HG03097 (cell line): ENCODE data around the gene HIC1.

Source experiments
- ATAC-seq: cut with Tn5 transposase; IDR thresholded peaks from one replicate; pipeline ENCODE4 v1.9.1; 2021; ENCODE audit not compliant: unreplicated experiment, low FRiP score

HIC1 gene

DNA sequence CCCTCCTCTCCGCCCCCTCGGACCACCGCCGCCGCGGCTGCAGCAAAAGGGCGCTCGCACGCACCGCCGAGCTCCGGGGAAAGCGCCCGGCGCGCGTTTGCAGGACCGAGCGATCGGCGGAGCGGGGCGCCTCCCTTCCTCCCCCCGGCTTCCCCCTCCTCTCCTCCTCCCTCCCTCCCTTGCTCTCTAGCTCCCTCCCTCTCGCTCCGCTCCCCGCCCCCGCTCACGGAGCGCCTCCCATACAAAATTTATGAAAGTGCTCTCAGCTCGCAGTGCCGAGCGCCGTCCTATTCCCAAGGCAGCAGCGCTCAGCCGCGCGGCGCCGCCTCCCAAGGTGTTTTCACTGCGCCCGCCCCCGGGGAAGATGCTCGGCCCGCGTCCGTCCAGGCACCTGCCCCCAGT, 29.7 kb upstream of the HIC1 start, which contains the start of gene RTN4RL1:
Gene RTN4RL1 (minus strand): TSS at position 115 of the 402 bp plus-strand sequence. CDS start 469 bp downstream, outside the sequence.
- ATAC-seq = no peak

GRCh38 chr17:2025622-2026309, 29.1 kb upstream of the HIC1 start:
- ATAC-seq = no peak

DNA sequence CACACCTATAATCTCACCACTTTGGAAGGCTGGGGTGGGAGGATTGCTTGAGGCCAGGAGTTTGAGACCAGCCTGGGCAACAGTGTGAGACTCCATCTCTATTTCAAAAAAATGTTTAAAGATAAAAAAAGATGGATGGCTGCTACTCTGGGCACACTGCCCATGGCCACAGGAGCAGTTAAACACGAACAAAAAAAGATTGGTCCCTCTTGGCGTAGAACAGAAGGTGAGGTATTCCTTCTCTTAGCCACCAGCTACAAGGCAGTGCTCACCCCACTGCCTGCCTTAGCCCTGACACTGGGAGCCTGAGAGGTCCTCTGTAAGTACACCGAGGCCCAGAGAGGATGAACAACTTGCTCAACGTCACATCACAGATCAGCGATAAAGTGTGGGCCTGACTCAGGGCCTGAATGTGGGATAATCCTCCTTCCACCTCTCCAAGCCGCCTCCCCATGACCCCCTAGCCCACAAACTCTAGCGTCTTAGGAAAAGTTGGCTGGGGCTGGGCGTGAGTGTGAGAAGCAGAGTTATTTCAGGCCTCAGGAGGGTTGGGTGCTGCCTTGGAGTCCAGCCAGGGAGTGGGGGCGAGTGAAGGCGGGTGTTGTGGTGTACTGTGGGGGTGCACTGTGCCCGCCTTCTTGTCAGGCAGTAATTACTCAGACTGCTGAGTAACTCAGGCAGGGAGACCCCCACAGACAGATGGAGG, 27.2 kb upstream of the HIC1 start:
- no peak for ATAC-seq

GRCh38 chr17:2028234-2028614, 26.7 kb upstream of the HIC1 start:
- ATAC-seq = no peak

DNA sequence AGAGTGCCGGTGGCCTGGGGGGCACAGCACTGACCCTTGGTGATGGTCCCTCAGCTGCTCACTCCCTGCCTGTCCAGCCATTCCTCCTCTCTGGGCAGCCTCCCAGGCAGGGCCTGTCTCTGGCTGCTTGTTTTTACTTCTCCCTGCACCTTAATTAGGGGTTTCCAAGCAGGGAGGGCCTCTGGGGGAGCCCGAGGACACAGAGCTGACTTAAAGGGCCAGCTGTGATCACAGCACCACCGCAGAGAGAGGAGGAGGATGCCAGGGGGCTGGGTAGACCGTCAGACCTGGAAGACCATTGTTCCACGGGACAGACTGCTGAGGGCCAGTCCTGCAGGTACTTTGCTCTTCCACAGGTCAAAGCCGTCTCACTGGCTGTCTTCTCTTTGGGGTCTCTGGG, 26.2 kb upstream of the HIC1 start:
- ATAC-seq = no peak

- peak; percentile 61 for ATAC-seq
These were observed 24.8 kb upstream of the HIC1 start, which contains the start of gene DPH1 for GRCh38 chr17:2029911-2030778. Gene DPH1 (plus strand): TSS chr17:2030153. CDS start chr17:2030170, 17 bp downstream.

- peak; percentile 2 for ATAC-seq
These were observed 24.1 kb upstream of the HIC1 start for GRCh38 chr17:2030779-2031163.

DNA sequence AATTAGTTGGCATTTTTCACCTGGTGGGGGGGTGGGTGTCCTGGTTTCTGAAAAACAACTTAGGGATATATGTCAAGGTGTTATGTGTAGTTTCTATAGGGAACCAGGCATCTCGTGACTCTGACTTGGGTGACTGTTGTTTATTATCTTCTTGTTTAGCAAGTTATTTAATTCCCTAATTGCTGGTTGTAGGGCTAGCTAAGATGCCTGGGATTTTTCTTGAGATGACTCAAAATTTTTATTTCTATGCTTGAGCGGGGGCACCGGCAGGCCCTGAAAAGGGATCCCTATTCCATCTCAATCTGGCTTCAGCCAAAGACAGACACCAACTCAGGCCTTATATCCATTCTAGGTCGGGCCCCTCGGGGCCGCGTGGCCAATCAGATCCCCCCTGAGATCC, 21.8 kb upstream of the HIC1 start:
- no peak for ATAC-seq

GRCh38 chr17:2034157-2034556, 20.7 kb upstream of the HIC1 start:
- ATAC-seq = no peak

- ATAC-seq = no peak
These were observed 19.9 kb upstream of the HIC1 start for GRCh38 chr17:2034806-2035540.

GRCh38 chr17:2035541-2036488, 19.1 kb upstream of the HIC1 start:
- no peak for ATAC-seq

- no peak for ATAC-seq
These were observed 17.7 kb upstream of the HIC1 start for GRCh38 chr17:2037155-2037554.

GRCh38 chr17:2040219-2040827, 14.6 kb upstream of the HIC1 start:
- no peak for ATAC-seq

DNA sequence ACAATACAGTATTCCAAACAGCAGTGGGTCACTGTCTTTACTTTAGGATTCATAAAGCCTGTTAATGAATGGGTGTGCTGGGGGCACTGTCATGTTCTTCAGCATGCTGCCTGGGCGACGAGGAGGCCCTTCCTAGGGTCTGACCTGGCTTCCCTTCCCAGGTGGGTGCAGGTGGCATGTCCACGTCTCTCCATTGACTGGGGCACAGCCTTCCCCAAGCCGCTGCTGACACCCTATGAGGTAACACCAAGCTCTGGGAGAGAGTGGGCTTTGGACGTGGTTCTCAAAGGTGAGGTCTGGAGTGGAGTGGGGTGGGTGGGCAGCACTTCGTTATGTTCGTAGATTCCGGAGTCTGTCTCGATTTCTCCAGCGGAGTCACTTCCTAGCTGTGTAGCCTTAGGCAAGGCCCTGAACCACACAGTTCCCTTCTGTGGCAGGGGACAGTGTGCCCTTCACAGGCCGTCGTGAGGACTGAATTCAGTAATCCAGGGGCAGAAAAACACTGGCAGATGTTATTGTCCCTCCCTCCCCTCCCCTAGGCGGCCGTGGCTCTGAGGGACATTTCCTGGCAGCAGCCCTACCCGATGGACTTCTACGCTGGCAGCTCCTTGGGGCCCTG, 13.9 kb upstream of the HIC1 start:
- no peak for ATAC-seq

GRCh38 chr17:2041561-2042389, 13.1 kb upstream of the HIC1 start, which contains the start of gene OVCA2:
Gene OVCA2 (plus strand): TSS chr17:2042022. CDS start chr17:2042048, 26 bp downstream.
- ATAC-seq = peak; percentile 90

- ATAC-seq = no peak
These were observed 12.5 kb upstream of the HIC1 start for GRCh38 chr17:2042390-2042847.

- no peak for ATAC-seq
These were observed 12.0 kb upstream of the HIC1 start for GRCh38 chr17:2042933-2043332.
